Measurements from ENCODE around the gene FAAP20.
"Not testable (repeated sequence)": the region's sequence is repeated elsewhere in the genome, so short reads cannot be mapped to it uniquely, and the experiment has no call there.

FAAP20 gene

DNA sequence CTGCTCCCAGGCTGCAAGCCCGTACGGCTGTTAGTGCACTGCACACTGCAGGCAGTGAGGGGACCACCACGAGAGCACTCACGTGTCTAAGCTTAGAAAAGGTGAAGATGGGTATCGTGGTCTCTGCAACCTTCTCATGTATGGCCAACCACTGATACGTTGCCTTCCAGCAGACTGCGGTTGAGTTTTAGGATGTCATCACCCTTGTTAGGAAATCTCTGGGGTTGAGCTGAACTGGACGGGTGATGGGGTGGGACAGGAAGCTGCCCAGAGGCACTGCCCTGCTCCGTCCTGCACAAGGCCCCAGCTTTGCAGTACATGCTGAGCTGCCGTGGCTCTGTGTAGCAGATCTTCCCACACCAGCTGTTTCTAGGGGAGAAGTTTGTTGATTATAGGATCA is 43.3 kb downstream of the FAAP20 start:
- no peak overlapping the region for H3K27ac ChIP-seq
- TF ChIP-seq, protein P1, sequence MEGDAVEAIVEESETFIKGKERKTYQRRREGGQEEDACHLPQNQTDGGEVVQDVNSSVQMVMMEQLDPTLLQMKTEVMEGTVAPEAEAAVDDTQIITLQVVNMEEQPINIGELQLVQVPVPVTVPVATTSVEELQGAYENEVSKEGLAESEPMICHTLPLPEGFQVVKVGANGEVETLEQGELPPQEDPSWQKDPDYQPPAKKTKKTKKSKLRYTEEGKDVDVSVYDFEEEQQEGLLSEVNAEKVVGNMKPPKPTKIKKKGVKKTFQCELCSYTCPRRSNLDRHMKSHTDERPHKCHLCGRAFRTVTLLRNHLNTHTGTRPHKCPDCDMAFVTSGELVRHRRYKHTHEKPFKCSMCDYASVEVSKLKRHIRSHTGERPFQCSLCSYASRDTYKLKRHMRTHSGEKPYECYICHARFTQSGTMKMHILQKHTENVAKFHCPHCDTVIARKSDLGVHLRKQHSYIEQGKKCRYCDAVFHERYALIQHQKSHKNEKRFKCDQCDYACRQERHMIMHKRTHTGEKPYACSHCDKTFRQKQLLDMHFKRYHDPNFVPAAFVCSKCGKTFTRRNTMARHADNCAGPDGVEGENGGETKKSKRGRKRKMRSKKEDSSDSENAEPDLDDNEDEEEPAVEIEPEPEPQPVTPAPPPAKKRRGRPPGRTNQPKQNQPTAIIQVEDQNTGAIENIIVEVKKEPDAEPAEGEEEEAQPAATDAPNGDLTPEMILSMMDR (conservative IDR thresholded peaks at IDR 0.05): no peak
- TF ChIP-seq ZFX (IDR thresholded peaks at IDR 0.05): no peak

DNA sequence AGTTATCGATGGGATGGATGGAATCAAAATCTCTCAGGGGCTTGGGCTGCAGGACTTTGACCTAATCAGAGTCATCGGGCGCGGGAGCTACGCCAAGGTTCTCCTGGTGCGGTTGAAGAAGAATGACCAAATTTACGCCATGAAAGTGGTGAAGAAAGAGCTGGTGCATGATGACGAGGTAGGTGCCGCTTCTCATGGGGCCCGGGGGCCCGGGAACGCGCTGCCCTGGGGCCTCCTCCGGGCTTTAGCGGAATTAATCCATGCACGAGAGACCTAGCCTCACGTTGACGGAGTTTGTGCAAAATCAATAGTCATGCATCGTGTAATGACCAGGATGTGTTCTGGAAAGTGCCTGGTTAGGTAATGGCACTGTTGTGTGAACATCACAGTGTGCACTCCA is 43.8 kb downstream of the FAAP20 start:
- no peak overlapping the region for H3K27ac ChIP-seq
- TF ChIP-seq ZFX (IDR thresholded peaks at IDR 0.05): no peak
- TF ChIP-seq, protein P1 (conservative IDR thresholded peaks at IDR 0.05): no peak

DNA sequence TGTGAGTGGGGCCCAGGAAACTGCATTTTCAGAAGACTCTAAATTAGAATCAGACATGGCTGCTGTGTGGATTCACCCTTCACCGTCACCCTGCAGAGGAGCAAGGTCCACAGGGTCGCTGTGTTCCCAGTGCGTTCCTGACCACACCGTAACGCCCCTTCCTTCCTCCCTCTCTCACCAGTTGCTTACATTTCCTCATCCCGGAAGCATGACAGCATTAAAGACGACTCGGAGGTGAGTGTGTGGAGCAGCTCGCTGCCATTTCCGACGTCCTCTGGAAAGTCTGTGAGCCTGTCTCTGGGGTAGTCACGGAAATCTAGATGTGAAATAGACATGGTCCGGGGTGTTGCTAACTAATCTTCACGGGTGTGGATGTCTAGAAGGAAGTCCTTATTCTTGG is 45.9 kb downstream of the FAAP20 start:
- H3K27ac ChIP-seq: no peak overlapping the region
- TF ChIP-seq ZFX (IDR thresholded peaks at IDR 0.05): no peak
- TF ChIP-seq, protein P1 (conservative IDR thresholded peaks at IDR 0.05): no peak

DNA sequence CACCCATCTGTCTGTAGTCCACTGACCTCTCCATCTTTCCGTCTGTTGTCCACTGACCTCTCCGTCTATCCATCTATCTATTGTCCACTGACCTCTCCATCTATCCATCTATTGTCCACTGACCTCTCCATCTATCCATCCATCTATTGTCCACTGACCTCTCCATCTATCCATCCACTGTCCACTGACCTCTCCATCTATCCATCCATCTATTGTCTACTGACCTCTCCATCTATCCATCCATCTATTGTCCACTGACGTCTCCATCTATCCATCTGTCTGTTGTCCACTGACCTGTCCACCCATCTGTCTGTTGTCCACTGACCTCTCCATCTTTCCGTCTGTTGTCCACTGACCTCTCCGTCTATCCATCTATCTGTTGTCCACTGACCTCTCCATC is 46.7 kb downstream of the FAAP20 start:
- not testable (repeated sequence) for H3K27ac ChIP-seq

DNA sequence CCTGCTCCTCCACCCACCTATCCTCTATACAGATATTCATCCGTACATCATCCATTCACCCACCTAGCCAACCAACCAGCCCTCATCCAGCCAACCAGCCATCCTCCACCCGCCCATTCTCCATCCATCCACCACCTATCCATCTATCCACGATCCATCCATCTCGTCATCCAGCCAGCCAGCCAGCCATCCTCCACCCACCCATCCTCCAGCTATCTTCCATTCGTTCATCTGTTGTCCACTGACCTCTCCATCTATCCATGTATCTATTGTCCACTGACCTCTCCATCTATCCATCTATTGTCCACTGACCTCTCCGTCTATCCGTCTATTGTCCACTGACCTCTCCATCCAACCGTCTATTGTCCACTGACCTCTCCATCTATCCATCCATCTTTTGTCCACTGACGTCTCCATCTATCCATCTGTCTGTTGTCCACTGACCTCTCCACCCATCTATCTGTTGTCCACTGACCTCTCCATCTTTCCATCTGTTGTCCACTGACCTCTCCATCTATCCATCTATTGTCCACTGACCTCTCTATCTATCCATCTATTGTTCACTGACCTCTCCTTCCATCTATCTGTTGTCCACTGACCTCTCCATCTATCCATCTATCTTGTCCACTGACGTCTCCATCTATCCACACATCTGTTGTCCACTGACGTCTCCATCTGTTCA is 47.6 kb downstream of the FAAP20 start:
- TF ChIP-seq, protein P1 (conservative IDR thresholded peaks at IDR 0.05): no peak
- TF ChIP-seq ZFX (IDR thresholded peaks at IDR 0.05): no peak

DNA sequence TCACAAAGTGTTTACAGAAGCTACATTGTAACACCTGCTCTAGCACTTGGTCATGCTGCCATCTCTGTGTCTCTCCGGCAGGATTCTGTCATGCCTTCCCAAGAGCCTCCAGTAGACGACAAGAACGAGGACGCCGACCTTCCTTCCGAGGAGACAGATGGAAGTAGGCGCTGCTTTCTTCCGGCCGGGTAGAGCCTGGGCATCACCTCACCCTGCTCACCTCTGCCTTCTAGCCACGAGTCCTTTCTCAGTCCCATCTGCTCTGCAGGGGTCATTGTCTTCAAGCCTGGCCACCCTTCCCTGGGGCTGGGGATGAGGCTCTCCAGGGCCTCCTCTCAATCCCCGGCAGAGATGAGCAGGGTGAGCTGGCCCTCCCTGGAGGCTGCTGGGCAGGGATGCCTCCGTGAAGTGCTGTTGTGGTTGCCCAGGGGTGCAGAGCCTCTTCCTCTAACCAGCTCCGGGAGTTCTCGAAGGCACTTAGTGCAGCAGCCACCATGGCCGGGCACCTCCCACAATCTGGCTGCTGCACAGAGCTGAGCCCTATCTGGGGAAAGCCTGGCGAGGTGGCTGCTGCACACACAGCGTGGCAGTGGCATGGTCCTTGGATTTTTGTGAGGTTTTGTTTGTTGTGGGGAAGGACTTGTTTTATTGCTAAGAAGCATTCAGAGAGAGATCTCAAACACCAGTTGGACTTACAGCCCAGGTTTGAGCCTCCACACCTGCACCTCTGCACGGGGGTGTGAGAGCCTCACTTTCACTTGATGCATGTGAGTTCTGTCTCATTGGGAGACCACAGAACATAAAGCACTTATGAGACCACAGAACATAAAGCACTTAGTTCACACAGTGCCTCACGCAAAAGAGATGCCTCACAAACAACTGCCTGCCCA is 48.4 kb downstream of the FAAP20 start:
- H3K27ac ChIP-seq: no peak overlapping the region
- TF ChIP-seq, protein P1 (conservative IDR thresholded peaks at IDR 0.05): no peak
- no peak for TF ChIP-seq ZFX (IDR thresholded peaks at IDR 0.05)

More for the DNA sequence above, 47.6 kb downstream of the FAAP20 start:
- no peak overlapping the region for H3K27ac ChIP-seq

DNA sequence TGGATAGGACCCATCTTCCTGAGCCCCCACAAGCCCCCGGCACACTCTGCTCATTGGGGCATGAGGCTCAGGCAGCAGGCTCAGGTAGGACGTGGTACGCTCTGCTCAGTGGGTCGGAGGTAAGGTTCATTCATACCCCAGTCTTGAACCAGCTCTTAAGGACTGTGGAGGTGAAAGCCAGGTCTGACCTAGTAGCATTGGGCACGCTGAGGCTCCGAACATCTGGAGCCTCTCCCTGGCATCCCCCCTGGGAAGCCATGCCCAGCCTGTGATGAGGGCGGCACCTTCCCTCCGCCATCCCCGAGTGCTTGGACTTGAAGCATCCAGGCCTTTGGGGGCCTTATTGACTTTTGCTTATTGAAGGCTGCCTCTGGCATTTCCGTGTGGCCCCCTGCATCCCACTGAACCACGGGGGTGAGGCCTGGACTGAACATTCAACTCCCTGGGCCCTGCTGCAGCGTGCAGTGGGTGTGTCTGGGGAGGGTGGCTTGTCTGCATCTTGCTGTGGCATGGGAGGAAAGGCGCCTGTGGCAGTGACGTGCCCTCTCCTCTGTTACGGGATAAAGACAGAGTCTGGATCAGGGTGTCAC is 50.0 kb downstream of the FAAP20 start:
- H3K27ac ChIP-seq: no peak overlapping the region
- no peak for TF ChIP-seq ZFX (IDR thresholded peaks at IDR 0.05)
- TF ChIP-seq, protein P1 (conservative IDR thresholded peaks at IDR 0.05): no peak
